ENCODE data around the gene CARD18.
"Not testable (repeated sequence)": the region's sequence is repeated elsewhere in the genome, so short reads cannot be mapped to it uniquely, and the experiment has no call there.

DNA sequence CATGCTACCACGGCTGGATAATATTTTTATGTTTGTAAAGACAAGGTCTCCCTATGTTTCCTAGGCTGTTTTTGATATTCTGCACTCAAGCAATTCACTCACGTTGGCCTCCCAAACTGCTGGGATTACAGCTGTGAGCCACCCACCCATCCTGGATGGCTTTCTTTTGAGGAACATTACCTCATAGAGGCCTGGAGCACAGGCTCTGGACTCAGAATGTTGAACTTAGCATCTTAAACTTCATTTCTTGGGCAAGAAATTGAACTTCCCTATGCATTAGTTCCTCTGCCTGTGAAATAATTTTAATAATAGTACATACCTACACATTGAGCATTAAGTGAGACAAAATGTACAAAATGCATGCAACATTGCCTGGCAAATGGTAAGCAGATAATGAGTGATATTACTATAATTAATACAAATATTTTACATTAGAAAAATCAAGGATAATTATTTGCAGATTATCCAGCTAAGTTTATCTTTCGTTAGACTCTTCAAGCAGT is 37.4 kb downstream of the CARD18 start:
- TF ChIP-seq, protein P1, sequence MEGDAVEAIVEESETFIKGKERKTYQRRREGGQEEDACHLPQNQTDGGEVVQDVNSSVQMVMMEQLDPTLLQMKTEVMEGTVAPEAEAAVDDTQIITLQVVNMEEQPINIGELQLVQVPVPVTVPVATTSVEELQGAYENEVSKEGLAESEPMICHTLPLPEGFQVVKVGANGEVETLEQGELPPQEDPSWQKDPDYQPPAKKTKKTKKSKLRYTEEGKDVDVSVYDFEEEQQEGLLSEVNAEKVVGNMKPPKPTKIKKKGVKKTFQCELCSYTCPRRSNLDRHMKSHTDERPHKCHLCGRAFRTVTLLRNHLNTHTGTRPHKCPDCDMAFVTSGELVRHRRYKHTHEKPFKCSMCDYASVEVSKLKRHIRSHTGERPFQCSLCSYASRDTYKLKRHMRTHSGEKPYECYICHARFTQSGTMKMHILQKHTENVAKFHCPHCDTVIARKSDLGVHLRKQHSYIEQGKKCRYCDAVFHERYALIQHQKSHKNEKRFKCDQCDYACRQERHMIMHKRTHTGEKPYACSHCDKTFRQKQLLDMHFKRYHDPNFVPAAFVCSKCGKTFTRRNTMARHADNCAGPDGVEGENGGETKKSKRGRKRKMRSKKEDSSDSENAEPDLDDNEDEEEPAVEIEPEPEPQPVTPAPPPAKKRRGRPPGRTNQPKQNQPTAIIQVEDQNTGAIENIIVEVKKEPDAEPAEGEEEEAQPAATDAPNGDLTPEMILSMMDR (IDR thresholded peaks at IDR 0.05 in 4 of 5, conservative IDR thresholded peaks at IDR 0.05 in 1 of 5): not testable (repeated sequence)
- not testable (repeated sequence) for TF ChIP-seq POLR2A (IDR thresholded peaks at IDR 0.05)
